ENCODE data around the gene ANKZF1.

GRCh38 chr2:219210886-219211362 is 18.7 kb upstream of the ANKZF1 start:
- TF ChIP-seq, protein P1, sequence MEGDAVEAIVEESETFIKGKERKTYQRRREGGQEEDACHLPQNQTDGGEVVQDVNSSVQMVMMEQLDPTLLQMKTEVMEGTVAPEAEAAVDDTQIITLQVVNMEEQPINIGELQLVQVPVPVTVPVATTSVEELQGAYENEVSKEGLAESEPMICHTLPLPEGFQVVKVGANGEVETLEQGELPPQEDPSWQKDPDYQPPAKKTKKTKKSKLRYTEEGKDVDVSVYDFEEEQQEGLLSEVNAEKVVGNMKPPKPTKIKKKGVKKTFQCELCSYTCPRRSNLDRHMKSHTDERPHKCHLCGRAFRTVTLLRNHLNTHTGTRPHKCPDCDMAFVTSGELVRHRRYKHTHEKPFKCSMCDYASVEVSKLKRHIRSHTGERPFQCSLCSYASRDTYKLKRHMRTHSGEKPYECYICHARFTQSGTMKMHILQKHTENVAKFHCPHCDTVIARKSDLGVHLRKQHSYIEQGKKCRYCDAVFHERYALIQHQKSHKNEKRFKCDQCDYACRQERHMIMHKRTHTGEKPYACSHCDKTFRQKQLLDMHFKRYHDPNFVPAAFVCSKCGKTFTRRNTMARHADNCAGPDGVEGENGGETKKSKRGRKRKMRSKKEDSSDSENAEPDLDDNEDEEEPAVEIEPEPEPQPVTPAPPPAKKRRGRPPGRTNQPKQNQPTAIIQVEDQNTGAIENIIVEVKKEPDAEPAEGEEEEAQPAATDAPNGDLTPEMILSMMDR (IDR thresholded peaks at IDR 0.05): no peak
- no peak for TF ChIP-seq POLR2A (IDR thresholded peaks at IDR 0.05)
